Midbrain (tissue), 1 donor: ENCODE data around the gene HSPG2.
"Not testable (repeated sequence)": the region's sequence is repeated elsewhere in the genome, so short reads cannot be mapped to it uniquely, and the experiment has no call there.

Experiments used
- DNase-seq: peaks from one replicate; lab custom pipeline; 2025; lab: John Stamatoyannopoulos, UW

HSPG2 gene

GRCh38 chr1:21955501-21956281 lies 18.6 kb upstream of the HSPG2 start:
- no peak for DNase-seq

- DNase-seq = no peak
Measured at GRCh38 chr1:21955058-21955457, 17.9 kb upstream of the HSPG2 start.

- no peak for DNase-seq
Measured at GRCh38 chr1:21952786-21953520, 15.8 kb upstream of the HSPG2 start.

GRCh38 chr1:21951226-21951870 lies 14.2 kb upstream of the HSPG2 start:
- no peak for DNase-seq

GRCh38 chr1:21950734-21951133 lies 13.6 kb upstream of the HSPG2 start:
- DNase-seq = no peak

GRCh38 chr1:21946836-21947587 lies 9.9 kb upstream of the HSPG2 start:
- DNase-seq = no peak

- no peak for DNase-seq
Measured at GRCh38 chr1:21944733-21945073, 7.6 kb upstream of the HSPG2 start.

- not testable (repeated sequence) for DNase-seq
Measured at GRCh38 chr1:21942959-21943640, 6.0 kb upstream of the HSPG2 start.

- no peak for DNase-seq
Measured at GRCh38 chr1:21942464-21942863, 5.4 kb upstream of the HSPG2 start.

GRCh38 chr1:21941370-21941769 lies 4.3 kb upstream of the HSPG2 start:
- no peak for DNase-seq

GRCh38 chr1:21940492-21940891 lies 3.4 kb upstream of the HSPG2 start:
- no peak for DNase-seq

GRCh38 chr1:21939650-21940374 lies 2.7 kb upstream of the HSPG2 start:
- DNase-seq = peak; percentile 64

- no peak for DNase-seq
Measured at GRCh38 chr1:21938732-21939538, 1.8 kb upstream of the HSPG2 start.

GRCh38 chr1:21937372-21938121 lies 437 bp upstream of the HSPG2 start:
- peak; percentile 85 for DNase-seq

GRCh38 chr1:21936366-21937031 lies 611 bp downstream of the HSPG2 start:
- no peak for DNase-seq

GRCh38 chr1:21935891-21936365 lies 1.2 kb downstream of the HSPG2 start:
- DNase-seq = no peak

- no peak for DNase-seq
Measured at GRCh38 chr1:21935393-21935804, 1.7 kb downstream of the HSPG2 start.

GRCh38 chr1:21933397-21934248 lies 3.5 kb downstream of the HSPG2 start:
- DNase-seq = no peak
